HL-60 (cell line): ENCODE data around the gene AKAP13.

ENCODE experiments used
- DNase-seq, 2 experiments: peaks; one replicate each; pipeline ENCODE4 v3.0.0-alpha.2; 2010 to 2020; ENCODE audit warnings: low read depth in 1 of 2, low spot score in 1 of 2
- H3K27ac ChIP-seq: fragments of 250-450 bp; sonication (Bioruptor Pico); replicated peaks from 2 replicates; pipeline ENCODE4 v1.5.1; 2020; ENCODE audit warnings: mild to moderate bottlenecking, moderate library complexity
- H3K27me3 ChIP-seq: fragments of 250-450 bp; sonication (Bioruptor Pico); 2 replicates; pipeline ENCODE4 v1.5.1; 2021; ENCODE audit warnings: mild to moderate bottlenecking, moderate library complexity; ENCODE audit not compliant: insufficient read depth, poor library complexity, severe bottlenecking
- H3K4me3 ChIP-seq: replicated peaks from 2 replicates; pipeline ENCODE4 v1.5.1; 2011; ENCODE audit warnings: mild to moderate bottlenecking, control low read depth, low read length; ENCODE audit not compliant: insufficient read depth
- GABPA ChIP-seq: IDR thresholded peaks from 2 replicates; pipeline ENCODE4 v1.6.1; 2012; ENCODE audit warnings: low read depth
- POLR2AphosphoS5 ChIP-seq: IDR thresholded peaks from 2 replicates; pipeline ENCODE4 v1.6.1; 2012; ENCODE audit warnings: low read depth
- REST ChIP-seq: IDR thresholded peaks from 2 replicates; pipeline ENCODE4 v1.6.1; 2012; ENCODE audit warnings: low read depth; ENCODE audit not compliant: insufficient replicate concordance
- SPI1 ChIP-seq: IDR thresholded peaks from 2 replicates; pipeline ENCODE4 v1.6.1; 2012; ENCODE audit warnings: low read depth, mild to moderate bottlenecking, borderline replicate concordance
- TF ChIP-seq, protein P1 (sequence below): IDR thresholded peaks from one replicate; pipeline ENCODE4 v1.5.1; 2011; ENCODE audit warnings: low read length, control low read depth, inconsistent platforms; ENCODE audit not compliant: insufficient read depth

The AKAP13 gene

DNA sequence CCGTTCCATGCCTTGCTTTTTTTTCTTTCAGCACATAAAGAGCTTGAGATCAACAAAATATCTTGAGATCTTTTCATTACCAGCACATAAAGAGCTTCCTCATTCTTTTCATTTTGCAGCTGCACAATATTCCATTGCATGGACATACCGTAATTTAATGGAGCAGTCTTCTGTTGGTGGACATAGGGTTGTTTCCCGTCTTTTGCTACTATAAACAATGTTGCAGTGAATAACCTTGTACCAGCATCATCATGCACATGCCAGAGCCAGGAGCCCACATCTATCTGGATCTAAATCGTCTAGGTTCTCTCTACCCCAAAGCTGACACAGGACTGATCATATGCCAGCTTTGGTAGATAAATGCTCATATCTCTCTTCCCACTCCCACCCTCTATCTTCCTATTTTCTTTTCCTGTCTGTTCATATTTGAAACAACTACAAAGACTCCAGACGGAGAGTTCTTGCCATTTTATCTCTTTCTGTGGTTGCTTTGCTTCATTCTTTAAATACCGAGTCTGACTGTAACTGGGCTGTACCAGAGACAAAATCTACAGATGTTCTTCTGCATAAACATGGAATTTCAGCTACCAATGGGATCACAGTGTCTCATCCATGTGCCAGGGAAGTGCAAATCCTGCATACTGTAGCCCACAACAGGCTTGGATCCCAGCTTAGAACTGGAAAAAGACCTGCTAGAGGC is 47.1 kb upstream of the AKAP13 start:
- Histone ChIP-seq H3K4me3 (no peak overlapping the region), H3K27me3 (no peaks in the 10 kb centered on the region), H3K27ac (no peak overlapping the region)
- TF ChIP-seq POLR2AphosphoS5 (no peak), GABPA (no peak), SPI1 (no peak)
- DNase-seq, result no peak

GRCh38 chr15:85334241-85334640 is 46.2 kb upstream of the AKAP13 start:
- H3K4me3 ChIP-seq, result no peak overlapping the region
- TF ChIP-seq POLR2AphosphoS5, result no peak
- no peak for TF ChIP-seq SPI1
- no peak for TF ChIP-seq REST
- TF ChIP-seq, protein P1, sequence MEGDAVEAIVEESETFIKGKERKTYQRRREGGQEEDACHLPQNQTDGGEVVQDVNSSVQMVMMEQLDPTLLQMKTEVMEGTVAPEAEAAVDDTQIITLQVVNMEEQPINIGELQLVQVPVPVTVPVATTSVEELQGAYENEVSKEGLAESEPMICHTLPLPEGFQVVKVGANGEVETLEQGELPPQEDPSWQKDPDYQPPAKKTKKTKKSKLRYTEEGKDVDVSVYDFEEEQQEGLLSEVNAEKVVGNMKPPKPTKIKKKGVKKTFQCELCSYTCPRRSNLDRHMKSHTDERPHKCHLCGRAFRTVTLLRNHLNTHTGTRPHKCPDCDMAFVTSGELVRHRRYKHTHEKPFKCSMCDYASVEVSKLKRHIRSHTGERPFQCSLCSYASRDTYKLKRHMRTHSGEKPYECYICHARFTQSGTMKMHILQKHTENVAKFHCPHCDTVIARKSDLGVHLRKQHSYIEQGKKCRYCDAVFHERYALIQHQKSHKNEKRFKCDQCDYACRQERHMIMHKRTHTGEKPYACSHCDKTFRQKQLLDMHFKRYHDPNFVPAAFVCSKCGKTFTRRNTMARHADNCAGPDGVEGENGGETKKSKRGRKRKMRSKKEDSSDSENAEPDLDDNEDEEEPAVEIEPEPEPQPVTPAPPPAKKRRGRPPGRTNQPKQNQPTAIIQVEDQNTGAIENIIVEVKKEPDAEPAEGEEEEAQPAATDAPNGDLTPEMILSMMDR, result no peak
- TF ChIP-seq GABPA, result no peak
- H3K27ac ChIP-seq, result no peak overlapping the region
- no peaks in the 10 kb centered on the region for H3K27me3 ChIP-seq
- DNase-seq, result no peak

- TF ChIP-seq POLR2AphosphoS5 (no peak), SPI1 (no peak), REST (no peak), GABPA (no peak)
- TF ChIP-seq, protein P1, result no peak
- no peak for DNase-seq
- no peak overlapping the region for H3K4me3 ChIP-seq
Measured at GRCh38 chr15:85335193-85335942, 45.0 kb upstream of the AKAP13 start.

DNA sequence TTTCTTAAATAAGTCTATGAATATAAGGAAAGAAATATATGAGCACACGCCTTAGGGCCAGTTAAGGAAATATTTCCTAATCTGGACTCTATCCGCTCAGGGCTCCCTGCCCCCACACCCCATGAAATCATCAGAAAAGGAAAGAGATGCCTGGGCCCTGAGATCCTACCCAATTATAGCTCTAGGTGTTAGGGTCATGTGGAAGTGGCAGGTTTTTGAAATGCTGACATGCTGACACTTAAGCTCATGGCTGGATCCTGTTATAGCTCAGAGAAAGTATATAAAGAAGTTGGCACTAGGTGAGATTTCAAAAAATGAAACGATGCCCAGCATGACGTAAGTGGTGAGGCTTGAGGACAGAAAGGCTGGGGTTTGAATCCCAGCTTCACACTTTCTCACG is 43.5 kb upstream of the AKAP13 start:
- no peak overlapping the region for H3K4me3 ChIP-seq
- H3K27ac ChIP-seq, result no peak overlapping the region
- H3K27me3 ChIP-seq, result no peaks in the 10 kb centered on the region
- DNase-seq, result no peak
- TF ChIP-seq GABPA (no peak), SPI1 (no peak)

More at GRCh38 chr15:85335193-85335942, 45.0 kb upstream of the AKAP13 start:
- H3K27me3 ChIP-seq, result no peaks in the 10 kb centered on the region
- H3K27ac ChIP-seq, result no peak overlapping the region
